ENCODE results near the gene CACNG4. TPM values are rescaled to one million over a fixed set of nuclear protein-coding genes. Genes with fewer than 3 reads are reported as not detected.

Gene CACNG4
- total RNA-seq, 3 donors from 2014 or later, result 0.07 to 0.47 (median 0.26) TPM

DNA sequence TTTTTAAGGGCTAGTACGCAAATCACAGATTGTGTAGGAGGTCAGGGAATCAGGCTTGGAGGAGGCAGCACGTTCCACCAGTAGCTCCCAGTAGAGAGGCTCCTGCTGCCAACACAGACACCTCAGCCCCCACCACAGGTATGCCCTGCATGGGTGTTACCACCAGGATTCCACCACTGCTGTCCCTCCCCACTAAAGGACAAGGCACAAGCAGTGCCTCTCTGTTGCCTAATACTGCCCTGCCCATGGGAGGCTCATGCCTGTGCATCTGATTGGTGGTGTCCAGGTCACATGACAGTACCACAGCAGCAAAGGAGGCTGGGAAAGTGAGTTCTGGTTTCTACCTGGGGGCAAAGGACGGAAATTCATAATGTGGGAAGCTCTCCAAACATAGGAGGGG, 33.6 kb upstream of the CACNG4 start:
- Histone ChIP-seq H3K9me3 (no peaks in the 10 kb centered on the region), H3K4me1 (ENCODE audit: low read depth) (no peaks in the 10 kb centered on the region), H3K36me3 (ENCODE audit: low read depth) (no peaks in the 10 kb centered on the region), H3K4me3 (no peak overlapping the region)
- peak; percentile 54 for ATAC-seq
- intact Hi-C loops (cut with DNase I, micrococcal nuclease), result no loop called here
- DNase-seq, result no peak
- TF ChIP-seq, protein P1, sequence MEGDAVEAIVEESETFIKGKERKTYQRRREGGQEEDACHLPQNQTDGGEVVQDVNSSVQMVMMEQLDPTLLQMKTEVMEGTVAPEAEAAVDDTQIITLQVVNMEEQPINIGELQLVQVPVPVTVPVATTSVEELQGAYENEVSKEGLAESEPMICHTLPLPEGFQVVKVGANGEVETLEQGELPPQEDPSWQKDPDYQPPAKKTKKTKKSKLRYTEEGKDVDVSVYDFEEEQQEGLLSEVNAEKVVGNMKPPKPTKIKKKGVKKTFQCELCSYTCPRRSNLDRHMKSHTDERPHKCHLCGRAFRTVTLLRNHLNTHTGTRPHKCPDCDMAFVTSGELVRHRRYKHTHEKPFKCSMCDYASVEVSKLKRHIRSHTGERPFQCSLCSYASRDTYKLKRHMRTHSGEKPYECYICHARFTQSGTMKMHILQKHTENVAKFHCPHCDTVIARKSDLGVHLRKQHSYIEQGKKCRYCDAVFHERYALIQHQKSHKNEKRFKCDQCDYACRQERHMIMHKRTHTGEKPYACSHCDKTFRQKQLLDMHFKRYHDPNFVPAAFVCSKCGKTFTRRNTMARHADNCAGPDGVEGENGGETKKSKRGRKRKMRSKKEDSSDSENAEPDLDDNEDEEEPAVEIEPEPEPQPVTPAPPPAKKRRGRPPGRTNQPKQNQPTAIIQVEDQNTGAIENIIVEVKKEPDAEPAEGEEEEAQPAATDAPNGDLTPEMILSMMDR (IDR thresholded peaks at IDR 0.05), result no peak

DNA sequence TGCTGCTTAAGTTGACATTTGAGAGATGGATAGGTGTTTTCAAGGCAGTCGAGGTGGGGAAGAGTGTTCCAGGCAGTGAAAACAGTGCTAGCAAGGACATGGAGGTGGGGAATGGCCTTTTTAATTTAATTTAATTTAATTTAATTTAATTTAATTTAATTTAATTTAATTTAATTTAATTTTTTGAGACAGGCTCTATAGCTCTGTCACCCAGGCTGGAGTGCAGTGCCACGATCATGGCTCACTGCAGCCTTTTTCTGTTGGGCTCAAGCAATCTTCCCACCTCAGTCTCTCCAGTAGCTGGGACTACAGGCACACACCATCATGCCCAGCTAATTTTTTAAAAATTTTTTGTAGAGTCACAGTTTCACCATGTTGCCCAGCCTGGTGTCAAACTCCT, 32.2 kb upstream of the CACNG4 start:
- Histone ChIP-seq H3K4me3 (no peak overlapping the region), H3K36me3 (ENCODE audit: low read depth) (no peaks in the 10 kb centered on the region), H3K9me3 (no peaks in the 10 kb centered on the region), H3K4me1 (ENCODE audit: low read depth) (no peaks in the 10 kb centered on the region)
- ATAC-seq (no peak), DNase-seq (no peak)
- intact Hi-C loops (cut with DNase I, micrococcal nuclease), result no loop called here
- TF ChIP-seq, protein P1 (IDR thresholded peaks at IDR 0.05), result no peak

DNA sequence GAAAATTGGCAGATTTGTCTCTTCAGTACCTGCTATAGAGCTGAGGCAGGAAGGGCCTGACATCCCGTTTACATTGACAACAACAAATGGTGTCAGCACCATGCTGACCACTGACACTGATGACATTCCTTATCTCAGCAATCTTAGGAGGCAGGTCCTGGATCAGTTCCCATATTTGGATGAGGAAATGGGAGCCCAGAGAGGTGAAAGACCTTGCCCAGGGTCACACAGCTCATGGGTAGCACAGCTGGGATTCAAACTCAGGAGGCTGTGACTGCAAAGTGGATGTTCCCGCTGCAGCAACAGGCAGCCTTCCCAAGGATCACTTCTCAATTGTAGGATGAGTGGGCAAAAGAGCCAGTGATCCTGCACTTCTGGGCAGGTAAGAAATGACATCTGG, 30.5 kb upstream of the CACNG4 start:
- DNase-seq, result no peak
- Histone ChIP-seq H3K4me3 (no peak overlapping the region), H3K9me3 (no peaks in the 10 kb centered on the region), H3K4me1 (ENCODE audit: low read depth) (no peaks in the 10 kb centered on the region), H3K36me3 (ENCODE audit: low read depth) (no peaks in the 10 kb centered on the region)
- TF ChIP-seq, protein P1 (IDR thresholded peaks at IDR 0.05), result no peak
- no peak for ATAC-seq
- intact Hi-C loops (cut with DNase I, micrococcal nuclease), result no loop called here

DNA sequence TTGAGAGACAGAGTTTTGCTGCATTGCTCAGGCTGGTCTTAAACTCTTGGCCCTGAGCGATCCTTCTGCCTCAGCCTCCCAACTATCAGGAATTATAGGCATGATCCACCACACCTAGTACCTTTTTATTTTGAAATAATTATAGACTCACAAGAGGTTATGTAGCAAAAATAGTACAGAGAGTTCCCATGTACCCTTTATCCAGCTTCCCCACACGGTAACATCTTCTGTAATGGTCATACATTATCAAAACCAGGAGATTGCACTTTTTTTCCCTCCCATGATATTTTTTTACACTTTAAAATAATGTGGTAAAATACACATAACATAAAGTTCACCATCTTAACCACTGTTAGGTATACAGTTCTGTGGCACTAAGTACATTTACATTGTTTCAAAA, 28.8 kb upstream of the CACNG4 start:
- ATAC-seq (no peak), DNase-seq (no peak)
- Histone ChIP-seq H3K4me1 (ENCODE audit: low read depth) (no peaks in the 10 kb centered on the region), H3K36me3 (ENCODE audit: low read depth) (no peaks in the 10 kb centered on the region), H3K4me3 (no peak overlapping the region), H3K9me3 (no peaks in the 10 kb centered on the region)
- intact Hi-C loops (cut with DNase I, micrococcal nuclease), result no loop called here
- TF ChIP-seq, protein P1 (IDR thresholded peaks at IDR 0.05), result no peak

DNA sequence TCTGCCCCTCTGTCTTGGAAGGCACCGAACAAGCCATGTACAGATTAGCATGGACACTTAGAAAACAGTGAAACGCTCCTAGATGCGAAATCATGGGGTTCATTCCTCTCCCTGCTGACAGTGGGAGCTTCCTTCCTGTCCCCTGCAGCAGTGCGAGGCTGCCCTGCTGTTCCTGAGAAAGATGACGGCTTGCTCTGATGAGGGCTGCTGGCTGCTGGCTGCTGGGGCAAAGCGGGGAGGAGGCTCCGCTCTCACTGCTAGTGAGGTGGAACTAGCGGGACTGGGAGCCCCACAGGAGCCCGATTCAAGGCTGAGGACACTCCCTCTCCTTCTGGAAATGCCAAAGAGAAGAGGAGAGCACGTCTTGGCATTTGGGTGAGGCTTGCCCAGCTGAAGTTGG, 25.9 kb upstream of the CACNG4 start:
- ATAC-seq, result no peak
- H3K36me3 ChIP-seq (ENCODE audit: low read depth), result no peaks in the 10 kb centered on the region
- TF ChIP-seq, protein P1 (IDR thresholded peaks at IDR 0.05), result no peak
- no peak for DNase-seq
- H3K4me1 ChIP-seq (ENCODE audit: low read depth), result no peaks in the 10 kb centered on the region
- intact Hi-C loops (cut with DNase I, micrococcal nuclease), result no loop called here
- H3K4me3 ChIP-seq, result no peak overlapping the region
- no peaks in the 10 kb centered on the region for H3K9me3 ChIP-seq

DNA sequence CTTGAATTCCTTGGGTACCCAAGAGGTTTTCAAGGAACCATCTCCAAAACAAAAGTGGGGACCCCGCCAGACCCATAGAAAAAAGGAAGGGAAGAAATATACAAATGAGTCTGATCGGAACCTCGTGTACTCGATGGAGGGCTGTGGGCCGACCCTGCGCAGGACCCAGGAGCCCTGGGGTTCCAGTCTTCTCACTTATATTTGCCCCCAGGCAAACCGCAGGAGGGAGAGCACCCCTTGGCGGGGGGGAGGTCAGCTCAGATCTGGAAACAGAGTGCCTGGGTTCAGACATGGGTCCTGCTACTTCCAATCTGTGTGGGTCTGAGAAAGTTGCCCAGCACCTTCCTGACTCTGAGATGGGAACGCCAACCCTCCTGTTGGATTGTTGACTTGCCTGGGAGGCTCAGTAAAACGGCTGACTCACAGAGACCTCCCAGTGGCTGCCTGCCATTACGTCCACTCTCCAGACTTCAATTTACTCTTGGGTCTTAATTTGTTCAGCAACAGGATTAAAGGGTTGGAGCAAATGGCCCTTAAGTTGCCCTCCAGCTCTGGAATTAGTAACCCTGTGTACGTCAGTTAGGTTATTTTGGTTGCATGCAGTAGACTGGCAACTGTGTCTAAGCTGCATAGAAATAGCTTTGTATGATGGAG, 24.9 kb upstream of the CACNG4 start:
- intact Hi-C loops (cut with DNase I, micrococcal nuclease), result no loop called here
- Histone ChIP-seq H3K4me3 (no peak overlapping the region), H3K9me3 (no peaks in the 10 kb centered on the region), H3K36me3 (ENCODE audit: low read depth) (no peaks in the 10 kb centered on the region), H3K4me1 (ENCODE audit: low read depth) (no peaks in the 10 kb centered on the region)
- TF ChIP-seq, protein P1 (IDR thresholded peaks at IDR 0.05), result no peak
- ATAC-seq (no peak), DNase-seq (no peak)

Measured in mucosa of descending colon (tissue), 3 donors.